ENCODE results near the gene CREG2.

Gene CREG2

GRCh38 chr2:101306410-101306809 is 80.9 kb downstream of the CREG2 start:
- no peak for DNase-seq (ENCODE audit: low read depth)

DNA sequence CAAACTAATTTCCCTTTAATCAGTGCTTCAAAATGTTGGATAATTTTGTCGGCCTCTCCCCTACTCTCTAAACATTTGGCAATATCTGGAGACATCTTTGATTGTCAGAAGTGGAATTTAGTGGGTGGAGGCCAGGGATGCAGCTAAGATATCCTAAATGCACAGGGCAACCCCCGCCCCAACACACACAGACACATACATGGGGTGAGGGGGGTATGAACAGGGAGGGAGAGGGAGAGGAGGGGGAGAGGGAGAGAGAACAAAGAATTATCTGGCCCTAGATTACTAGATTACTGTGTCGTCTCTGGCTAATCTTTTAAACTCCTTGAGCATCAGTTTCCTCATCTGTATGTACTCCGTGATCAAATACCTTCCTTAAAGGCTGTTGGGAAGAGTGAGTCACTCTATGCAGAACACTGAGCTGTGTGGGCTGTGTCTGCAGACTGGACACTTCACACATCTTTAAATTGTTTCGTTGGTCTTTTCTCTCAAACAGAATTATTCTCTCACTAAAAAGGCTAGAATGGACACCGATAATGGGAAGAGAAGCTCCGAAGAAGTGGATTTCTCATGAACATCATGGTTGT is 81.7 kb downstream of the CREG2 start:
- DNase-seq (ENCODE audit: low read depth), result no peak

GRCh38 chr2:101305035-101305434 is 82.3 kb downstream of the CREG2 start:
- DNase-seq (ENCODE audit: low read depth), result no peak

GRCh38 chr2:101303688-101304087 is 83.6 kb downstream of the CREG2 start:
- no peak for DNase-seq (ENCODE audit: low read depth)

GRCh38 chr2:101302016-101302415 is 85.3 kb downstream of the CREG2 start:
- no peak for DNase-seq (ENCODE audit: low read depth)

- DNase-seq (ENCODE audit: low read depth), result no peak
Measured at GRCh38 chr2:101300836-101301235, 86.5 kb downstream of the CREG2 start.

DNA sequence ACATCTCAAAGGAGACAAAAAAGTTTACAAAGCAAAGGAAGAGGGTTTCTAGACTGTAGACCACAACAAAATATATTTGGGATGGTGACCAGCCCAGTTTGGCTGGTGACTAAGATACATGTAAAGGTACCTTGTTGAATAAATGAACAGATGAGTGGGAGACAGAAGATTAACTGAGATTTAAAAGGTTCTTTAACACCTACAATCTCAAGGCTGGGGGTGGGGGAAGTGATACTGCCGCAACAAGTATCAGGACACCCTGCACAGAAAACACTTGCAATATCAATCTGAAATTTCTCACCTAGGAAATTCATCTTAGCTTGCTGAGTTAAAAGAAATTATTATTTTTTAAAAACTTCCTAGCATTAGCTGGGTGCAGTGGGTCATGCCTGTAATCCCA is 87.1 kb downstream of the CREG2 start:
- DNase-seq (ENCODE audit: low read depth), result no peak

- no peak for DNase-seq (ENCODE audit: low read depth)
Measured at GRCh38 chr2:101299604-101300003, 87.7 kb downstream of the CREG2 start.

- no peak for DNase-seq (ENCODE audit: low read depth)
Measured at GRCh38 chr2:101297383-101297782, 89.9 kb downstream of the CREG2 start.

DNA sequence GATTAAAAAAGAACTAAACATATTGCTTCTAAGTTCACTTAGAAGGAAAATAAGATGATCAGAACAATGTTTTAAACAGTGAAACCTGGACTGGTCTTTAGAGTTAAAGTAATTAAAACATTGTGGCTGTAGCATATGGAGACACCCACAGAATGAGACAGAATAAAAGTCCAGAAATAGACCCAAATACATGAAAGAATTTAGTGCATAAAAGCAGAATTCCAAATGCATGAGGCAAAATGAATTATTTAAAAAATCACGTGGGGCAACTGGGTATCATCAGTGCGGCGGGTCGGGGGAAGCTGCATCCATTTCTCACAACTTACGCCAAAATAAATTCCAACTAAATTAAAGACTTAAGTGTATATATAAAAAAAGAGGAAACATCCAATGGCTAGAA is 90.9 kb downstream of the CREG2 start:
- DNase-seq (ENCODE audit: low read depth), result no peak

- peak; percentile 28 for DNase-seq (ENCODE audit: low read depth)
Measured at GRCh38 chr2:101295895-101296294, 91.4 kb downstream of the CREG2 start.

All from GM04503 (cell line).